Fibroblast of gingiva (primary cell): ENCODE data around the gene CHRM4.

Experiments used
- DNase-seq: peaks from one replicate; pipeline ENCODE4 v3.0.0-alpha.2; 2011; ENCODE audit warnings: low read depth

CHRM4 gene

GRCh38 chr11:46402957-46403902, 11.7 kb upstream of the CHRM4 start:
- no peak for DNase-seq

DNA sequence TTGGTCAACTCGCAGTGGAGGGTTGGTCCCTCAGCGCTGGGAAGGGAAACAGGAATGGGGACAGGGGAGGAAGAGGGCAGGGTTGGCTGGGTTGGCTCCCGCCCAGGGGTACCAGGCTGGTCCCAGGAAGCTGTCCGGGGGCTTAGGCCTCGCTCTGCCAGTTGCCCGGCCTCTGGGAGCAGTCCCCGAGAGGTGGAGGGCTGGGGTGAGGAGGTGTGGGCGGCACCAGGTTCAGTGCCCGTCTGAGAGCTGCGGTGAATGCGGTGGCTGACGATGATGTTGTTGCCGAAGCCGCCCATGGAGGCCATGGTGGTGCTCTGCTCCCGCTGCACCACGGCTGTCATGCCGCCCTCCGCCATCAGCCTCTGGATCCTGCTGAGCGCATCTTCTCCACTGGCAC, 6.0 kb upstream of the CHRM4 start:
- DNase-seq, result no peak

DNA sequence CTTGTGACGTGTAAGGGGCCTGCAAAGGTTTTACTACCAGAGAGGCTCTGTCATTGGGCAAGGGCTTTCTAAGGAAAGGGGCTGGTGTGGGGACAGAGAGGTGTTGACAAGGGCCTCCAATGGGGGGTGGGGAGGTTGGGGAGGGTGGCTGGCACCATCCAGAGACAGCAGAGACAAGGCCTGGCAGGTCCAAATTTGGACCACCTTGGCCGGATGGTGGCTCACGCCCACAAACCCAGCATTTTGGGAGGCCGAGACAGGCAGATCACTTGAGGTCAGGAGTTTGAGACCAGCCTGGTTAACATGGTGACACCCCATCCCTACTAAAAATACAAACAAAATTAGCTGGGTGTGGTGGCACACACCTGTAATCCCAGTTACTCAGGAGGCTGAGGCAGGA, 2.2 kb upstream of the CHRM4 start:
- no peak for DNase-seq

GRCh38 chr11:46393231-46393616, 1.6 kb upstream of the CHRM4 start:
- no peak for DNase-seq

DNA sequence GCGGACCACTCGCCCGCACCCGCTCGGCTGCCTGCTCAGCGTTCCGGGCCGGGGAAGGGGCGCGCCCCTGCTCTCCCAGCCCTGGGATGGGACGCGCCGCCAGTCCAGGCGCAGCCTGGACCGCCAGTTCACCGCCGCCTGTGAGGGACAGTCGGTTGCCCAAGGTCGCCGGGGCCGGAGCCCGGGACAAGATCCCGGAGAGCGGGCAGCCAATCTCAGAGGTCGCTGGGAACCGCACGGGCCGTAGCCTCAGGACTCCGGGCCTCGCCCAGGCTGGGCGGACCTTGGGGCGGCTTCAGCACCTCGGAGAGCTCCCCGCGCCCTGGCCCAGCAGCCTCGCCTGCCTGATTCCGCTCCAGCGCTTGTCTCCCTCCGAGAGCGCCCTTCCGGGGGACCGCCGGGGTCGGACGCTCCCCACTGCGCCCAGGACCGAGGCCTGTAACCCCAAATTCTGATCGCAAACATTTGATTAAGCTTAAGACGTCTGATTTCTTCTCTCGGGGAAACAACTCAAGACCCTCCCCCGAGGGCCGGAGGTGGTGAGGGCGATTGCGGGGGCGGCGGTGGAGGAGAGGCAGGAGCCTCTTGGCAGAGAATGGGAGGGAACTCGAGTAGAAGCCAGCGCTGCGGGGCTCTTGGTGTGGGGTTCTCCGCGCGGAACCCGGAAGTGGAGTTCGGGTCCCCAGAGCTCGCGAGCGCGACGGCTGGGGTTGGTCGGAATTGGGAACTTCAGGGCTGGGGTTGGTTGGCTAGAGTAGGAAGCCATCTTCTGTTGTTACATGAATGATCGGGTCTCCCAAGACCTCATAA, 1.1 kb upstream of the CHRM4 start:
- DNase-seq, result peak; percentile 71

DNA sequence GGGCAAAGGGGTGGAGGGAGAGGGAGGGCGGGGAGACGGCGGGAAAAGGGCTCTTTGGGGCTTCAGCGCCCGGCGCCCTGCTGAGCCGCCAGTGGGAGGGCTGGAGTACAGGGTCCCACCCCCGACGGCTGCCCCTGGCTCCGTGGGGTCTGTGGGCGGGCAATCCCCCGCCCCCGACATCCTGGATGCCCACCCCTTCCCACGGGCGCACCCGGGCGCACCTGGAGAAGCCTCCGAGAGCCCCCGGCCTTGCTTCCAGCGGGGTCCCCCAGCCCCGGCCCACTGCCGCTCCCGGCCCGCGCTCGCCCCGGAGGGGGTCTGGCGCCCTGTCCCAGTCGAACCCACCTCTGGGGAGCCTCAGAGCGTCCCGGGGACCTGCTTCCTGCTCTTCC, 394 bp downstream of the CHRM4 start:
- no peak for DNase-seq

DNA sequence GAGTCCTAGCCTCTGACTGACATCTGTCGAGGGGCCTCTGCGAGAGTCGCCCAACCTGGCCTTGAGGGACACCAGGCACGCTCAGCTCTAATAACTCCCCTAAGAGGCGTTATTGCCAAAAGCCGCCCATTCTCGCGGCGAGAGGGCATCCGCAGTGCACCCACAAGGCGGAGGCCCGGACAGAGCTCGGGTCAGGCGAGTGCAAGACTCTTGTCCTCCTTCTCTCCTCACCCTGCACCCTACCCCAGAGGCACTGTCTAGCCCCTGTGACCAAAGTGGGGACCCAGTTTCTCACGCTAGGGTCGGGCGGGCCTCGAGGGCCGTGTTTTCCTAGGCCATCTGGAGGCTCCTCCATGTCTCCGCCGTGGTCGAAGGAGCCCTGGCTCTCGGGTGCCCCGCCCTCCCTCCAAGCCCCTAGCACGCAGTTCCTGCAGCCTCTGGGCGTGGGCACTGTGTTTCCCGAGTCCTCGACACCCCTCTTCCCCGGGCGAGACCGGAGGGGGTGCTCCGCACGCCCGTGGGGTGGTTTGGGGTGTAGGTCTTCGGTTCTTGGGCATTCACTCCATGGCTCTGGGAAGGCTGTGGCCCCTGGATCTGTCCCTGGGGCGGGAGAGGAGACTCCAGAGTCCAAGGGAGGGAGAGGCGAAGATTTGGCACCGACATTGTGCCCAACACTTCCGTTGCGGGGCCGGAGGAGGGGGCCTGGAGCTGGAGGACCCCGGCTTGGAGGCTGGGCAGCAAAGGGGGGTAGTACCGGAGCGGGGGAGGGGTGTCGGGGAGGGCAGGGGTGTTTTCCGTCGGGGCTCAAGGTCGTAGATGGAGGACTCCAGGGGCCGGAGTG, 1.0 kb downstream of the CHRM4 start:
- no peak for DNase-seq

DNA sequence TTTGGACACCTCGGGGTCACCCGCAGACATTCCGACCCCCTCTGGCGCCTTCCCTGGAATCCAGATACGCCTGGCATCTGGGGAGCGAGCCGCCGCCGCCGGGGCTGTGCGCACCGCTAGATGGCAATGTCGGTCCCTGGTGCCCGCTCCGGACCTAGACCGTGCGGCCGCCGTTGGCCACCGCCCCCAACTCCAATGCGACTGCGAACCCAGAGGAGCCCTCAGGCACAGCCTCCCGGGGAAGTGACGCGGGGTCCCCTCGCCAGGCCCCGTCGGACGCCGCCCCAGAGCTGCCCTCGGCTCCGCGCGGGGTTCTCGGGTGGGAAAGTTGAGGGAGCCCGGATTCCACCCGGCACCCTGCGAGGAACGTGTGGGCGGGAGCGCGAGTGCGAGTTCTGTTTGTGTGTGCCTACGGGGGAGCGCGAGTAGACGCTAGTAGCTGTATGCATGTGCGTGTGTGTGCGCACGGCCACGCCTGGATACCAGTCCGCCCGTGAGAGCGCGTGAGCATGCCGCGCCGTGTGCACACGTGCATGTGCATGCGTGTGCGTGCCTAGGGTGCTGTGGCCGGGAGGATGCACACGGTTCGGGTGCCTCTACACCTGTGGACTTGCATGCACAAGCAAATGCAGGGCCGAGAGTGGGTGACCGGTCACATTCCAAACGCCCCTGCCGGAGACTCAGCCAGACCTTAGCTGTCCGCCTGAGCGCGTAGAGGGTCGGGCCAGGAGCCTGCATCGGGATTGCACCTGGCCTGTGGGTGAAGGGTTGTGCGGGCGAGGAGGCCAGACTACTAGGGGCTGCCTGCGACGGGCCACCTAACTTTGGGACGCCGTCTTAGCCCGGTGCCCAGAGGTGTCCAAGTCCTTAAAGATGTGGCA, 1.9 kb downstream of the CHRM4 start:
- DNase-seq, result peak; percentile 41

GRCh38 chr11:46388619-46389449, 2.7 kb downstream of the CHRM4 start:
- DNase-seq, result no peak

DNA sequence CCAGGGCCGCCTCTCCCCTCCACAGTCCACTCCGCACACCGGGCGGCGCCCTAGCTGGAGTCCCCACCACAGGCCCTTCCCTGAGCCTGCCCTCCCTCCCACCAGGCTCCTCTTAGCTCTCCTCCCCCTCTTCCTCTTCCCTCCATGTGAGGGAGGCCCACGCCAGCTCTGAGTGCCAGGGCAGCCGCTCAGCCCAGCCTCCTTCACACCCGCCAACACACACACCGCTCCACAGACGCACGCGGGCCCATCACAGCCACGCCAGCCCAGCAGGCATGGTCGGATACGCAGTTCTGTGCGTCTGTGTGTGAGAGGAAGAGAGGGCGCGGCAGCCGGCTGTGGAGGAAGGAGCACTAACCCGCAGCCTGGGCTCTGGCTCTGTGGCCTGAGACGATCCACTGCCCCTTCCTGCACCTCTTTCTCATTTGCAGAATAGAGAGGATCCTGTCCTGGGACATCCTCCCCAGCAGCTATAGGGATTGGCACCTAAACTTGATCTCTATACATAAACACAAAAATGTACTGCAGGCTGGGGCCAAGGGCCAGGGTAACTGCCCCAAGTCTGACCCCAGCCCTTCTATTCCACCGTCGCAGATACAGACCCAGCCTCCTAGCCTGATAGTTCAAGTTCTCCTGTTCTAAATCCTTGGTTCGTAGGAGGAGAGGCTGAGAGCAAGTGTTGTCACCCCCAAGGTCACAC, 3.5 kb downstream of the CHRM4 start:
- DNase-seq, result no peak

GRCh38 chr11:46387456-46387855, 4.1 kb downstream of the CHRM4 start:
- DNase-seq, result no peak

- no peak for DNase-seq
Observed at GRCh38 chr11:46386674-46387073, 4.9 kb downstream of the CHRM4 start.

DNA sequence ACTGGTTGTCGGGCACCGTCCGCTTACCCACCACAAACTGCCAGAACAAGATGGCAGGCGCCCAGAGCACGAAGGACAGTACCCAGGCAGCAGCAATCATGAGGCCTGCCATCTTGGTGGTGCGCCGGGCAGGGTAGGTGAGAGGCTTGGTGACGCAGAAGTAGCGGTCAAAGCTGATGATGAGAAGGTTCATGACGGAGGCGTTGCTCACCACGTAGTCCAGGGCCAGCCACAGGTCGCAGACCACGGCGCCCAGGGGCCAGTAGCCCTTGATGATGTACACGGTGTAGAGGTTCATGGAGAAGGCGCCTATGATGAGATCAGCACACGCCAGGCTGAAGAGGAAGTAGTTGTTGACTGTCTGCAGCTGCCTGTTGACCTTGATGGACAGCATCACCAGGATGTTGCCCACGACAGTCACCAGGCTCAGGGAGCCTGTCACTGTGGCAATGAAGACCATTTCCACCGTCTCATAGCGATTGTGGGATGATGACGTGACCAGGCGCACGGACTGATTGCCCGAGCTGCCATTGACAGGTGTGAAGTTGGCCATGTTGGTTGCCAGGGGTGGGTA, 5.5 kb downstream of the CHRM4 start:
- no peak for DNase-seq

DNA sequence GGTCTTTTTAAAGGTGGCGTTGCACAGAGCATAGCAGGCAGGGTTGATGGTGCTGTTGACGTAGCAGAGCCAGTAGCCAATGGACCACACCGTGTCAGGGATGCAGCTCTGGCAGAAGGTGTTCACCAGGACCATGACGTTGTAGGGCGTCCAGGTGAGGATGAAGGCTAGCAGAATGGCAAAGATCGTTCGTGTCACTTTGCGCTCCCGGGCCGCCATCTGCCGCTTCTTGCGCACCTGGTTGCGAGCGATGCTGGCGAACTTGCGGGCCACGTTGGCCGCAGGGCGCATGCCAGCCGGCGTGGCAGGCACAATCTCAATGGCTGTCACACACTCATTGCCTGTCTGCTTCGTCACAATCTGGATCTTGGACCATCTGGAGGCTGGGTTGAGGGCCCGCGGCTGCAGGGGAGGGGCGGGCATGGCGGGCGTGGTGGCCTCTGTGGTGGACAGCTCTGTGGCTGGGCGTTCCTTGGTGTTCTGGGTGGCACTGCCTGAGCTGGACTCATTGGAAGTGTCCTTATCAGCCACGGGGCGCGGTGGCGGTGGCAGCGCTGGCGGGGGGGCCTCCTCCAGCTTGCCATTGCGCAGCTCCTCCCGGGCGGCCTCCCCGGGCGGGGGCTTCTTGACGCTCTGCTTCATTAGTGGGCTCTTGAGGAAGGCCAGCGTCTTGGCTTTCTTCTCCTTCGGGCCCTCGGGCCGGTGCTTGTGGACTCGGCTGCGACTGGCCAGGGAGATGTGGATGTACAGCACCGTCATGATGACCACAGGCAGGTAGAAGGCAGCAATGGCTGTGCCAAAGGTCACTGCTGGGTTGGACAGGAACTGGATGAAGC, 6.2 kb downstream of the CHRM4 start:
- no peak for DNase-seq

GRCh38 chr11:46383974-46384701, 7.4 kb downstream of the CHRM4 start:
- no peak for DNase-seq

DNA sequence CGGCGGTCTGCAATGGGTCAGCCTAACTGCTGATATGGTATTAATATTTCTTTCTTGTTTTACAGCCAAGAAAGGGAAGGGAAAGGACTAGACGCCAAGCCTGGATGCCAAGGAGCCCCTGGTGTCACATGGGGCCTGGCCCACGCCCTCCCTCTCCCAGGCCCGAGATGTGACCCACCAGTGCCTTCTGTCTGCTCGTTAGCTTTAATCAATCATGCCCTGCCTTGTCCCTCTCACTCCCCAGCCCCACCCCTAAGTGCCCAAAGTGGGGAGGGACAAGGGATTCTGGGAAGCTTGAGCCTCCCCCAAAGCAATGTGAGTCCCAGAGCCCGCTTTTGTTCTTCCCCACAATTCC, 8.2 kb downstream of the CHRM4 start:
- DNase-seq, result no peak

- peak; percentile 39 for DNase-seq
Observed at GRCh38 chr11:46382646-46383403, 8.8 kb downstream of the CHRM4 start.
